Dendritic cell treated with granulocyte-macrophage colony-stimulating factor and Interleukin-4, amounts not matched to agents 40 ng/mL and 50 ng/mL, for 4 days (primary cell): ENCODE results near the gene OR52W1.
"Not testable (repeated sequence)": the region's sequence is repeated elsewhere in the genome, so short reads cannot be mapped to it uniquely, and the experiment has no call there.

Experiments used
- H3K27ac Mint-ChIP-seq: one replicate; pipeline ENCODE4 v1.8.0; 2022; ENCODE audit warnings: mild to moderate bottlenecking, mixed read lengths
- H3K27me3 Mint-ChIP-seq: one replicate; pipeline ENCODE4 v1.8.0; 2022; ENCODE audit warnings: mild to moderate bottlenecking, mixed read lengths
- H3K36me3 Mint-ChIP-seq: one replicate; pipeline ENCODE4 v1.8.0; 2022; ENCODE audit warnings: low read depth, mixed read lengths
- H3K4me1 Mint-ChIP-seq: one replicate; pipeline ENCODE4 v1.8.0; 2022; ENCODE audit warnings: low read depth, mixed read lengths
- H3K4me3 Mint-ChIP-seq: one replicate; pipeline ENCODE4 v1.8.0; 2022; ENCODE audit warnings: mild to moderate bottlenecking, moderate library complexity, mixed read lengths
- H3K9me3 Mint-ChIP-seq: one replicate; pipeline ENCODE4 v1.8.0; 2022; ENCODE audit warnings: mixed read lengths
- intact Hi-C: fragments of 100-400 bp; cut with micrococcal nuclease; formaldehyde crosslinking; loops from one replicate; pipeline ENCODE4 v1.15.0; 2022

Gene OR52W1

DNA sequence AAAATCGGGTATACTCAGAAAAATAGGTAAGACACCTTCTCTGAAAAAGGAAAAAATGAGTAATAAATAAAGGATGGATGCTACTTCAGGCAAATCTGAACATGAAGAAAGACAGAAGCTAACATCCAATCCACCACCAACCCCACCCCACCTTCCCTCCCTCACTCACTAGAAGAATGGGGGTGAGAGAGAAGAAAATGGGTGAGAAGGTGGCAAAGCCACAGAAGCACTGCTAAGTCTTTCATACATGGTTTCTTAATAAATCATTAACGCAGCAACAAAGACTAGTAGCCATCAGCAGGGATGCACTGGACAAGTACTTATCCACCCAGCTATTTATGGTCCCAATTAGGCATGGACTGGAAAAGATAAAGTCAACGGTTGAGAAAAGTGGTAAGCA lies 29.5 kb downstream of the OR52W1 start:
- H3K4me3 Mint-ChIP-seq: no peak overlapping the region
- peaks cover 80% of the 10 kb centered on the region for H3K4me1 Mint-ChIP-seq
- intact Hi-C loops: no loop called here
- no peaks in the 10 kb centered on the region for H3K27me3 Mint-ChIP-seq
- no peak overlapping the region for H3K27ac Mint-ChIP-seq
- H3K9me3 Mint-ChIP-seq: no peaks in the 10 kb centered on the region
- H3K36me3 Mint-ChIP-seq: peaks cover 41% of the 10 kb centered on the region

DNA sequence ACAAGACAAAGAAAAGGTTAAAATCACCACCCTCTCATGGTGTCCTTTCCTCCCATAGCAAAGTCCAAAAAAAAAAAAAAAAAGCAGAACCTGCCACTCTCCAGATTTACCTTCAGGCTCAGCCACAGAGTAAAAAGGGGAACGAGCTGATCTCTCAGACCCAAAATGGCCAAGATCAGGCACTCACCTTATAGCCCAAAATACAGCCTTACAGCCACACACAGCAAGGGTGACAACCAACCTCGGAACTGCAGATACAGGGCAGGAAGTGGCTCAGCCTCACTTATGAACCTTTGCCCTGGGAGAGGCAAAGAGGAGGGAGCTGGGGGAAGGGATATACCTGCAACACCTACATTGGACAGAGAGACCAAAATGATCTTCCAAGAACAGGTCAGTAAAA lies 30.9 kb downstream of the OR52W1 start:
- Mint-ChIP-seq H3K4me3 (no peak overlapping the region), H3K9me3 (no peaks in the 10 kb centered on the region)
- intact Hi-C loops: loop anchor here (10.0 kb wide), 1 partner anchor 545 kb away; the partner anchor contains the start of genes TRIM22 and TRIM5

DNA sequence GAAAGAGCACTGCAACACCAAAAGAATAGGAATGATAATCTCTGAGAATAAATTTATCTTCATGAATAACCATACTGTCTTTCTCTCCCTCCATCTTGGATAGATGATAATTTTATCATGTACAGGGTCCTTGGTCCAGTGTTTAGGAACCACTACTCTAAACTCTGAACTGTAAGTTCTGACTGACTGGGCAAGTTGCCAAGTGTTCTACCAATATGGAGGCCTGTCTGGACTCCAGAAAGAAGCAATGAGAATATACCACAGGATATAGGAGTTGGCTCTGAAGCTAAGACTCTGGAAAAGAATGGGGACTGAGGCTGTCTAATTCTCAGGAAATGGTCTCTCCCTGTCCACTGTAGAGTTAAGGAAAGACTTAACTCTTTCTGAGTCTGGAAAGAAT lies 33.9 kb downstream of the OR52W1 start:
- H3K4me1 Mint-ChIP-seq: peaks cover 63% of the 10 kb centered on the region
- intact Hi-C loops: loop anchor here (10.0 kb wide), 1 partner anchor 548 kb away; the partner anchor contains the start of genes TRIM22 and TRIM5

More for the DNA sequence above, 30.9 kb downstream of the OR52W1 start:
- H3K27me3 Mint-ChIP-seq: no peaks in the 10 kb centered on the region
- no peak overlapping the region for H3K27ac Mint-ChIP-seq
- H3K36me3 Mint-ChIP-seq: peaks cover 37% of the 10 kb centered on the region
- peaks cover 85% of the 10 kb centered on the region for H3K4me1 Mint-ChIP-seq

DNA sequence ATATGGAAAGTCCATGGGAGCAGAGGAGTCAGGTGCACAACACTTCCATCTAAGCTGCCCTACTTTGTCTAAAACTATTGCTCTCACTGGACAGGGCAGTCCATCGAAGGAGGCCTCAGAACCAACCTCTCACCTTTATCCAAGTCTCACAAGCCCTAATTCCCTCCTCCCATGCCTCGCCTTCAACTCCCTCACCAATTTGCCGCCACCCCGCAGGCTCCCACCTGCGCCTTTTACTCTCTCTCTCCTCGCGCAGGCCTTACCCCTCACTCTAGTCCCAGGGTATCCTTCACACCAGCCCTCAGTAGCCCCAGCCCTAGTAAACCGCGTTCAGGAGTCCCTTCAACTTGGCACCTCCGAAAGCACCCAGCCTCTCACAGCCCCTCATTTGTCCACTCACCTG lies 35.0 kb downstream of the OR52W1 start:
- H3K36me3 Mint-ChIP-seq: peaks cover 18% of the 10 kb centered on the region
- peaks cover 57% of the 10 kb centered on the region for H3K4me1 Mint-ChIP-seq
- H3K27ac Mint-ChIP-seq: peak overlapping the region; percentile 95

More for the DNA sequence above, 33.9 kb downstream of the OR52W1 start:
- Mint-ChIP-seq H3K4me3 (no peak overlapping the region), H3K27ac (no peak overlapping the region), H3K36me3 (peaks cover 25% of the 10 kb centered on the region), H3K9me3 (no peaks in the 10 kb centered on the region), H3K27me3 (no peaks in the 10 kb centered on the region)

DNA sequence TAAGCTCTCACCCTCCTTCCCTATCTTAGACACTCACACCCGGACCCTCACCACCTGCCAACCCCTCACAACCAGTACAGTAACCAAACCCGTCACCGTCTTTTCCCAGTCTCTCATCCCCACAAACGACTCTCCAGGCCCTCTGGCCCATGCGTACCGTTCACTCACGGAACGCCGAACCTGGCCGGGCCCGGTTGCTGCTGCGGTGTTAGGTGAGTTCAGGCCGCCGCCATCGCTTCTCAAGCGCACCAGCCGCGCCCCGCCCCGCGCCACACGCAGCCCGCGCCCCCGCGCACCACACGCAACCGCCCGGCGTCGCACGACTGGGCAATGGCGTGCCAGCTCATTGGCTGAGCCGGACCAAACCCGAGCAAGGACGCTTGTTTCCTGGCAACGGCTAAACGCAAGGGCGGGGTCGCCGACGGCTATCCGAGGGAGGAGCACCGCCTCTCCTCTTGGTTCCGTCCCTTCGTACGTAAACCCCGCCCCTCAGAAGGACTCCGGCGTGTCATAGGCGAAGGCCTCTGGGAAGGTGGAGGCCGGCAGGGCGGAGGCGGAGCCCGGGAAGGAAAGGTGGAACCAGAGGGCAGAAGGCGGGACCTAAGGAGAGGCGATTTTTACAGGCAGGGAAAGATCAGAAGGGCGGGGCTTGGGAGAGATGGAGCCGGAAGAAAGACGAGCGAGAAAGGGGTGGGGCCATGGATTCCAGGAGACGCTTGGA lies 35.5 kb downstream of the OR52W1 start, which contains the start of gene FHIP1B:
FHIP1B (minus strand) TSS at position 250 of the 721 bp plus-strand sequence. CDS start 10,120 bp downstream, outside the sequence.
- Mint-ChIP-seq H3K4me1 (peaks cover 57% of the 10 kb centered on the region), H3K9me3 (no peaks in the 10 kb centered on the region), H3K27me3 (no peaks in the 10 kb centered on the region), H3K27ac (peak within 1 kb of the TSS; percentile 95), H3K4me3 (peak within 1 kb of the TSS; percentile 96), H3K36me3 (peaks cover 12% of the 10 kb centered on the region)
- intact Hi-C loops: loop anchor here (2.0 to 10.0 kb wide), 3 partner anchors 246 to 550 kb away; partner anchors contain the start of genes ARFIP2, TAF10, TIMM10B and TRIM22

More for the DNA sequence above, 35.0 kb downstream of the OR52W1 start:
- intact Hi-C loops: loop anchor here (2.0 to 10.0 kb wide), 2 partner anchors 247 to 549 kb away; partner anchors contain the start of genes ARFIP2, TIMM10B, TRIM22 and TRIM5
- no peaks in the 10 kb centered on the region for H3K9me3 Mint-ChIP-seq
- H3K4me3 Mint-ChIP-seq: peak overlapping the region; percentile 96
- no peaks in the 10 kb centered on the region for H3K27me3 Mint-ChIP-seq

DNA sequence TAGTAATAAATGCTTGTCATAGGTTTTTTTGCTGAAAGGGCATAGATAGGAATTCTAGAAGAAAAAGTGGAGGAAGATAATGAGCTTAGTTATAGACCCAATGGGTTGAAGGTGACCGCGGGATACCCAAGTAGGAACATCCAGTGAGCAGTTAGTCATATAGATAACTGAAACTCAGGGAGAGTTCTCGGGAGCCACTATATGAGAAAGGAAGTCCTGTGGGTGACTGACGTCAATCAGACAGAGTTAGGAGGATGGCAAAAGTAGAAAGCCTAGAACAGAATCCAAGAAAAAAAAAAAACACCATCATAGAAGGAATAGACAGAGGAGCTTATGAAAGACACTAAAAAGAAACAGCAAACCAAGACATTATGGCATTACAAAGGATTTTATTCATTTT lies 38.2 kb downstream of the OR52W1 start:
- Mint-ChIP-seq H3K27ac (no peak overlapping the region), H3K27me3 (no peaks in the 10 kb centered on the region), H3K9me3 (no peaks in the 10 kb centered on the region), H3K4me1 (peaks cover 47% of the 10 kb centered on the region), H3K36me3 (peaks cover 10% of the 10 kb centered on the region), H3K4me3 (no peak overlapping the region)
- intact Hi-C loops: loop anchor here (5.0 to 10.0 kb wide), 2 partner anchors 375 to 552 kb away; partner anchors contain the start of genes TAF10, TRIM22 and TRIM5

DNA sequence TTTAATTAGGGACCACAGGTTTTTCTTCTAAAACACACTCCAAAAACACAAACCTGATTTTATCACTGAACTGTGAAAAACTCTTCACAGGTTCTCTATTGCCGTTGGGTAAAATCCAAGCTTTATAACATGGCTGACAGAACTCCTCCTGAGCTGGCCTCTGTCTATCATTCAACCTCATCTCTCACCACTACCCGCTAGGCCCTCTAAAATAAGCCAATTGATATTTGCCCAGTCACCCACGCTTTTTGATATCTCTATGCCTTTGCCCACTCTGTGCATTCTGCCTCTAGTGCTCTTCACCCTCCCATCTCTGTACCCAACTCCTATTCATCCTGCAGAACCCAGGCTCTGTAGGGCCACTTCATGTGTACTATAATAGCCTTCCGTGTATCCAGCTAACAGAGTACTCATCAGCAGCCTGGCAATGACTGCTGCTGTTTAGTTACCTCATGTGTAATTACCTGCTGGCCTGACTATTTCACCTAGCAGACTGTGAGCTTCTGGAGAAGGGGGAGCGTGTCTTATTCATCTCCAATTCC lies 38.8 kb downstream of the OR52W1 start:
- intact Hi-C loops: loop anchor here (5.0 to 10.0 kb wide), 2 partner anchors 374 to 553 kb away; partner anchors contain the start of genes TAF10, TRIM22 and TRIM5
- Mint-ChIP-seq H3K4me1 (peaks cover 46% of the 10 kb centered on the region), H3K4me3 (no peak overlapping the region), H3K9me3 (no peaks in the 10 kb centered on the region), H3K36me3 (peaks cover 10% of the 10 kb centered on the region), H3K27me3 (no peaks in the 10 kb centered on the region), H3K27ac (no peak overlapping the region)

DNA sequence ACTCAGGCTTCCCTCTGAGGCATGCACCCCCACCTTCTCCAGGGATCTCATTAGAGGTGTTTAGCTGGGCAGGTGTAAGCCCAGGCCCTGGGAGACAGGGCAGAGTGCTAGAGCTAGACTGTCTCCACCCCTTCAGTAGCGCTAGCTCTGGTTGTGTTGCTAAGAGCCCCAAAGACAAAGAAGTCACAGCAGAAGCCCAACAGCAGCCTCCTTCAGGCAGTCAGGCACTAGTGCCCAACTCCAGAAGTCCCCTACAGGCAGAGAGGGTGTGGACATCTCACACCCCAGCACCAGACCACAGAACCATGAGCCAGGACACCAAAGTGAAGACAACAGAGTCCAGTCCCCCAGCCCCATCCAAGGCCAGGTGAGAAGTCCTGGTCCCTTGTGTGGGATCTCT lies 39.9 kb downstream of the OR52W1 start, which contains the start of gene CNGA4:
CNGA4 (plus strand) TSS at position 188 of the 400 bp plus-strand sequence; CDS start at position 306, 118 bp downstream.
- H3K36me3 Mint-ChIP-seq: peaks cover 8% of the 10 kb centered on the region
- no peaks in the 10 kb centered on the region for H3K9me3 Mint-ChIP-seq
- H3K4me1 Mint-ChIP-seq: peaks cover 35% of the 10 kb centered on the region
- no peak within 1 kb of the TSS for H3K4me3 Mint-ChIP-seq
- intact Hi-C loops: loop anchor here (5.0 to 10.0 kb wide), 2 partner anchors 373 to 554 kb away; partner anchors contain the start of genes TAF10, TRIM22 and TRIM5
- H3K27ac Mint-ChIP-seq: no peak within 1 kb of the TSS
- no peaks in the 10 kb centered on the region for H3K27me3 Mint-ChIP-seq

DNA sequence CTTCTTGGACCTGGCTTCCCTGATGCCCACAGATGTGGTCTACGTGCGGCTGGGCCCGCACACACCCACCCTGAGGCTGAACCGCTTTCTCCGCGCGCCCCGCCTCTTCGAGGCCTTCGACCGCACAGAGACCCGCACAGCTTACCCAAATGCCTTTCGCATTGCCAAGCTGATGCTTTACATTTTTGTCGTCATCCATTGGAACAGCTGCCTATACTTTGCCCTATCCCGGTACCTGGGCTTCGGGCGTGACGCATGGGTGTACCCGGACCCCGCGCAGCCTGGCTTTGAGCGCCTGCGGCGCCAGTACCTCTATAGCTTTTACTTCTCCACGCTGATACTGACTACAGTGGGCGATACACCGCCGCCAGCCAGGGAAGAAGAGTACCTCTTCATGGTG lies 41.1 kb downstream of the OR52W1 start:
- H3K4me3 Mint-ChIP-seq: no peak overlapping the region
- H3K4me1 Mint-ChIP-seq: peaks cover 28% of the 10 kb centered on the region
- intact Hi-C loops: no loop called here
- peak overlapping the region; percentile 63 for H3K27ac Mint-ChIP-seq
- H3K36me3 Mint-ChIP-seq: no peaks in the 10 kb centered on the region
- H3K9me3 Mint-ChIP-seq: no peaks in the 10 kb centered on the region
- no peaks in the 10 kb centered on the region for H3K27me3 Mint-ChIP-seq

DNA sequence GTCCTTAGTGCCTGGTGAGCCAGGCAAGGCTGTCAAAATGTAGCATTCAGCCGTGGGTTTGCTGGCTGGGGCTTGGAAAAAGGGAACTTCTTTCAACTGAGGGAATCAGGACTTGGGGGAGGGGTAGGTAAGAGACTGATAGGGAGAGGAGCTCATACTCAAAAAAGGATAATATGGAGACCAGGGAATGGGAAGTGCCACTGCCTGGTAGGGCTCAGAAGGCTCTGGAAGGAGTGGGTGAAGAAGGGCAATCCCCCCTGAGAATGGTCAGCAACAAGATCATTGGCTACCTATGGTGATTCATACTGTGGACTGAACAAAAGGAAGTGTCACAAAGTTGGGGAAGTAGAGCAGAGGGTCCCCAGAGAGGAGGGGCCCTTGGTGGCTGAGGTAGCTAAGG lies 41.8 kb downstream of the OR52W1 start:
- intact Hi-C loops: no loop called here
- peak overlapping the region; percentile 63 for H3K27ac Mint-ChIP-seq
- no peaks in the 10 kb centered on the region for H3K9me3 Mint-ChIP-seq
- no peak overlapping the region for H3K4me3 Mint-ChIP-seq
- no peaks in the 10 kb centered on the region for H3K36me3 Mint-ChIP-seq
- peaks cover 23% of the 10 kb centered on the region for H3K4me1 Mint-ChIP-seq
- H3K27me3 Mint-ChIP-seq: no peaks in the 10 kb centered on the region

DNA sequence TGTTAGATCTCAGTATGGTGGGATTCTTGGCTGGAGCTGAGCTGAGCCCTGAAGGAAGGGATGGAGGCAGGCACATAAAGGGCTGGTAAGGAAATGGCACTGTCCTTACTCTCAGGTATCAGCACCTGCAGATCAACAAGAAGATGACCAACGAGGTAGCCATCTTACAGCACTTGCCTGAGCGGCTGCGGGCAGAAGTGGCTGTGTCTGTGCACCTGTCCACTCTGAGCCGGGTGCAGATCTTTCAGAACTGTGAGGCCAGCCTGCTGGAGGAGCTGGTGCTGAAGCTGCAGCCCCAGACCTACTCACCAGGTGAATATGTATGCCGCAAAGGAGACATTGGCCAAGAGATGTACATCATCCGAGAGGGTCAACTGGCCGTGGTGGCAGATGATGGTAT lies 42.3 kb downstream of the OR52W1 start:
- Mint-ChIP-seq H3K4me1 (peaks cover 23% of the 10 kb centered on the region), H3K36me3 (no peaks in the 10 kb centered on the region), H3K9me3 (no peaks in the 10 kb centered on the region), H3K4me3 (no peak overlapping the region), H3K27me3 (no peaks in the 10 kb centered on the region), H3K27ac (no peak overlapping the region)
- intact Hi-C loops: no loop called here

DNA sequence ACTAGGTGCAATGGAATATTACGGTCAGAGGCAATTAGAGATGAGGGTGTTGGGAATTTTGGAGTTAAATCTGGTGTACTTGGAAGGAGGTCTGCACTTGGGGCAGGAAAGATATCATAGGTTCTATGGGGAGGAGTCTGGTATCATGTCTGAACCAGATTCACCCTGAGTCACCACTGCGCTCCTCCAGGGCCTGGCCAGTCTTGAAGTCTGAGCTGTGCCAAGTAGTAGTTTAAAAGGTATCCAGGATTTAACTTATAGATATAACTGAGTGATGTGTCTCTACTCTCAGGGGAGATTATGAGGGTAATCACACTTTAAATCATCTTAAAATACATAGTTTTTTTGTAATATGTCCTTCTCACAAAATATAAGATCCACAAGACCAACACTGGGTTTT lies 46.5 kb downstream of the OR52W1 start:
- H3K4me1 Mint-ChIP-seq: peaks cover 12% of the 10 kb centered on the region
- intact Hi-C loops: no loop called here
- H3K27me3 Mint-ChIP-seq: peaks cover 2% of the 10 kb centered on the region
- no peak overlapping the region for H3K27ac Mint-ChIP-seq
- H3K36me3 Mint-ChIP-seq: no peaks in the 10 kb centered on the region
- H3K9me3 Mint-ChIP-seq: no peaks in the 10 kb centered on the region
- no peak overlapping the region for H3K4me3 Mint-ChIP-seq

DNA sequence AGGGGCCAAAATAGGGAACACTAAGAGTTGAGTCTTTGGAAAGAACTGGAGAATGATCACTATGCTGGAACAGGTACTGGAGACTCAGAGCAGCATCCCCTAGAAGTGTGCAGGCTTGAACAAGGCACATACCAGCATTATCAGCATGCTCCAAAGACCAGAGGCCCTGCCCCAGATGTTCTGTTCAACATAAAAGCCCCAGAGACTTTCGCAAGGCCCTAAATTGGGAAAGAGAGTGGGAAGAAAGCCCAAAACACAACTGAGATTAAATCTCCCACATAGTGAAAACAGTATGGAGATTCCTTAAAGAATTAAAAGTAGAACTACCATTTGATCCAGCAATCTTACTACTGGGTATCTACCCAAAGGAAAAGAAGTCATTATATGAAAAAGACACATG lies 49.2 kb downstream of the OR52W1 start:
- Mint-ChIP-seq H3K27ac (no peak overlapping the region), H3K9me3 (no peaks in the 10 kb centered on the region), H3K36me3 (no peaks in the 10 kb centered on the region), H3K27me3 (peaks cover 2% of the 10 kb centered on the region), H3K4me3 (no peak overlapping the region), H3K4me1 (peaks cover 5% of the 10 kb centered on the region)
- intact Hi-C loops: no loop called here

DNA sequence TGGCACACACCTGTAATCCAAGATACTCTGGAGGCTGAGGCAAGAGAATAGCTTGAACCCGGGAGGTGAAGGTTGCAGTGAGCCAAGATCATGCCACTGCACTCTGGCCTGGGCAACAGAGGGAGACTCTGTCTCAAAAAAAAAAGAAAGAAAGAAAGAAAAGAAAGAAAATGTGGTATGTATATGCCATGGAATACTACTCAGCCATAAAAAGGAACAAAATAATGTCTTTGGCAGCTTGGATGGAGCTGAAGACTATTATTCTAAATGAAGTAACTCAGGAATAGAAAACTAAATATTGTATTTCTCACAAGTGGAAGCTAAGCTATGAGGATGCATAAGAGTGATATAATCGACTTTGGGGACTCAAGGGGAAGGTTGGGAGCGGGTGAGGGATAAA lies 49.9 kb downstream of the OR52W1 start:
- H3K4me1 Mint-ChIP-seq, H3K36me3 Mint-ChIP-seq, H3K27me3 Mint-ChIP-seq, intact Hi-C loops, H3K27ac Mint-ChIP-seq, H3K4me3 Mint-ChIP-seq, H3K9me3 Mint-ChIP-seq: not testable (repeated sequence)
